Measurements from ENCODE around the gene ARID1B. TPM values are rescaled to one million over a fixed set of nuclear protein-coding genes. Genes with fewer than 3 reads are reported as not detected.

The ARID1B gene
- total and polyA plus RNA-seq, 7 donors = 8.1 to 61.1 (median 53.1) TPM

- peaks cover 60% of the 10 kb centered on the region for H3K4me1 ChIP-seq
- ATAC-seq (no peak), DNase-seq (no peak)
- no peaks in the 10 kb centered on the region for H3K27me3 ChIP-seq (ENCODE audit: insufficient read depth in 3 of 3, low read length in 2 of 3)
- no peaks in the 10 kb centered on the region for H3K9me3 ChIP-seq
- no peak overlapping the region for H3K4me3 ChIP-seq
- H3K36me3 ChIP-seq (ENCODE audit: insufficient read depth in 1 of 2, low read depth in 1 of 2) = no peaks in the 10 kb centered on the region
- intact Hi-C loops (cut with DNase I) = no loop called here
- TF ChIP-seq, protein P1, sequence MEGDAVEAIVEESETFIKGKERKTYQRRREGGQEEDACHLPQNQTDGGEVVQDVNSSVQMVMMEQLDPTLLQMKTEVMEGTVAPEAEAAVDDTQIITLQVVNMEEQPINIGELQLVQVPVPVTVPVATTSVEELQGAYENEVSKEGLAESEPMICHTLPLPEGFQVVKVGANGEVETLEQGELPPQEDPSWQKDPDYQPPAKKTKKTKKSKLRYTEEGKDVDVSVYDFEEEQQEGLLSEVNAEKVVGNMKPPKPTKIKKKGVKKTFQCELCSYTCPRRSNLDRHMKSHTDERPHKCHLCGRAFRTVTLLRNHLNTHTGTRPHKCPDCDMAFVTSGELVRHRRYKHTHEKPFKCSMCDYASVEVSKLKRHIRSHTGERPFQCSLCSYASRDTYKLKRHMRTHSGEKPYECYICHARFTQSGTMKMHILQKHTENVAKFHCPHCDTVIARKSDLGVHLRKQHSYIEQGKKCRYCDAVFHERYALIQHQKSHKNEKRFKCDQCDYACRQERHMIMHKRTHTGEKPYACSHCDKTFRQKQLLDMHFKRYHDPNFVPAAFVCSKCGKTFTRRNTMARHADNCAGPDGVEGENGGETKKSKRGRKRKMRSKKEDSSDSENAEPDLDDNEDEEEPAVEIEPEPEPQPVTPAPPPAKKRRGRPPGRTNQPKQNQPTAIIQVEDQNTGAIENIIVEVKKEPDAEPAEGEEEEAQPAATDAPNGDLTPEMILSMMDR (IDR thresholded peaks at IDR 0.05) = no peak
- WGBS, 3 donors = 86 to 91% (median 89%) methylated on average over 5 of the region's 5 CpGs
- no peak overlapping the region for H3K27ac ChIP-seq
Observed at GRCh38 chr6:157069585-157069984, 292.4 kb downstream of the ARID1B start.

DNA sequence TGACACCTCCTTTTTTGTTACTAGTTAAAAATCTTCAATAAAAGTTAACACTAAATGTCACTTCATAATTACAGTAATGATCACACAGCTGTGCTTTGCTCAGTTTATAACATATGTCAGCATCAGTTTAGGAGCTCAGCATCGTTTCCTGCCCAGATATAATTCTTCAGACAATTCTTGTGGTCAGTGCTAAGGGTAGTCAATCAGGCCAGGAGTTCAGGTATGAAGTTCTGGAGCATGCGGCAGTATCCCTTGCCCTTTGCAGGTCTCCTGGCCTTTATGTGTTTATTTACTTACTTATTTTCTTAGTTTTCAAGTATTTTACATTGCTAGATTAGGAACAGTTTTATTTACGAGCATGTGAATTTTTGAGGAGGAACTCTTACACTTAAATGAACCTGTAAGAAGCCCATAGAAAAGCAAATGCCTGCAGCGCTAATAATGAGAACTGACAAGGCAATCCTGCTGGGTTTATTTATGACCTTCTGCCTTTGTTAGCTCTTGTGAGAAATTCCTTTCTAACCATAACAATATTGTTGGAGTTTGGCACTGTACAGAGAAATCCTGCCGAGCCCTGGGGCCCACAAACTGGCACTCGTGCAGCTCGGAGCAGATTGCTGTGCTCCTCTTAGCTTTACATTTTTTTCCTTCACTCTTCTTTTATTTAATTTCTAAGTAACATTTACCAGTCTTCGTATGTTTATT, 293.4 kb downstream of the ARID1B start:
- Histone ChIP-seq H3K4me1 (peaks cover 60% of the 10 kb centered on the region), H3K4me3 (no peak overlapping the region), H3K27ac (no peak overlapping the region), H3K27me3 (ENCODE audit: insufficient read depth in 3 of 3, low read length in 2 of 3) (no peaks in the 10 kb centered on the region), H3K9me3 (no peaks in the 10 kb centered on the region), H3K36me3 (ENCODE audit: insufficient read depth in 1 of 2, low read depth in 1 of 2) (no peaks in the 10 kb centered on the region)
- ATAC-seq (no peak), DNase-seq (no peak)
- 53 to 64% (median 56%) methylated on average over 8 of the region's 8 CpGs for WGBS, 3 donors
- TF ChIP-seq, protein P1 (IDR thresholded peaks at IDR 0.05) = no peak
- intact Hi-C loops (cut with DNase I) = no loop called here

GRCh38 chr6:157072128-157072527, 294.9 kb downstream of the ARID1B start:
- Histone ChIP-seq H3K4me3 (no peak overlapping the region), H3K27ac (no peak overlapping the region), H3K4me1 (peaks cover 54% of the 10 kb centered on the region), H3K9me3 (no peaks in the 10 kb centered on the region), H3K36me3 (ENCODE audit: insufficient read depth in 1 of 2, low read depth in 1 of 2) (no peaks in the 10 kb centered on the region), H3K27me3 (ENCODE audit: insufficient read depth in 3 of 3, low read length in 2 of 3) (no peaks in the 10 kb centered on the region)
- intact Hi-C loops (cut with DNase I) = no loop called here
- DNase-seq (no peak), ATAC-seq (no peak)
- 67 to 79% (median 69%) methylated on average over 2 of the region's 2 CpGs for WGBS, 3 donors
- TF ChIP-seq, protein P1 (IDR thresholded peaks at IDR 0.05) = no peak

GRCh38 chr6:157073596-157073995, 296.4 kb downstream of the ARID1B start:
- no peak for DNase-seq
- Histone ChIP-seq H3K9me3 (no peaks in the 10 kb centered on the region), H3K27me3 (ENCODE audit: insufficient read depth in 3 of 3, low read length in 2 of 3) (no peaks in the 10 kb centered on the region), H3K27ac (no peak overlapping the region), H3K36me3 (ENCODE audit: insufficient read depth in 1 of 2, low read depth in 1 of 2) (no peaks in the 10 kb centered on the region), H3K4me1 (peaks cover 53% of the 10 kb centered on the region), H3K4me3 (no peak overlapping the region)
- intact Hi-C loops (cut with DNase I) = no loop called here
- 59 to 79% (median 61%) methylated on average over 4 of the region's 4 CpGs for WGBS, 3 donors
- ATAC-seq = peak in 1 of 4 donors; percentile 33
- TF ChIP-seq, protein P1 (IDR thresholded peaks at IDR 0.05) = no peak

- H3K27me3 ChIP-seq (ENCODE audit: insufficient read depth in 3 of 3, low read length in 2 of 3) = no peaks in the 10 kb centered on the region
- DNase-seq (no peak), ATAC-seq (no peak)
- peaks cover 53% of the 10 kb centered on the region for H3K4me1 ChIP-seq
- H3K27ac ChIP-seq = no peak overlapping the region
- TF ChIP-seq, protein P1 (IDR thresholded peaks at IDR 0.05) = no peak
- WGBS, 3 donors = 93 to 97% (median 96%) methylated on average over 1 of the region's 1 CpG
- no peaks in the 10 kb centered on the region for H3K9me3 ChIP-seq
- no peaks in the 10 kb centered on the region for H3K36me3 ChIP-seq (ENCODE audit: insufficient read depth in 1 of 2, low read depth in 1 of 2)
- no peak overlapping the region for H3K4me3 ChIP-seq
- intact Hi-C loops (cut with DNase I) = no loop called here
Observed at GRCh38 chr6:157074969-157075368, 297.8 kb downstream of the ARID1B start.
